Vagina (tissue), 2 donors: ENCODE results near the gene MADCAM1. TPM values are rescaled to one million over a fixed set of nuclear protein-coding genes. Genes with fewer than 3 reads are reported as not detected.

Experiments
- DNase-seq, 2 donors: peaks; one replicate each; pipeline ENCODE4 v3.0.0-alpha.2; 2017; ENCODE audit errors: extremely low spot score in 2 of 2
- H3K27ac ChIP-seq: fragments of 200-600 bp; sonication (generic); one replicate; pipeline ENCODE4 v1.5.1; 2019
- H3K27me3 ChIP-seq: fragments of 200-600 bp; sonication (generic); one replicate; pipeline ENCODE4 v1.5.1; 2019
- H3K36me3 ChIP-seq, 2 donors: fragments of 200-600 bp; sonication (generic); one replicate each; pipeline ENCODE4 v1.5.1; 2017 to 2019
- H3K4me1 ChIP-seq: fragments of 200-600 bp; sonication (generic); one replicate; pipeline ENCODE4 v1.5.1; 2019
- H3K4me3 ChIP-seq, 2 donors: fragments of 200-600 bp; sonication (generic); 1 replicate in 1 of 2; 2 replicates in 1 of 2; pipeline ENCODE4 v1.5.1; 2016 to 2019
- H3K9me3 ChIP-seq: fragments of 200-600 bp; sonication (generic); one replicate; pipeline ENCODE4 v1.5.1; 2019
- POLR2A ChIP-seq, 2 donors: fragments of 450-650 bp; IDR thresholded peaks; one replicate each; pipeline ENCODE4 v1.6.1; 2017; ENCODE audit warnings: antibody characterized with exemption in 2 of 2, mild to moderate bottlenecking in 2 of 2, moderate library complexity in 2 of 2
- POLR2AphosphoS5 ChIP-seq, 2 donors: sonication (generic); formaldehyde crosslinking; IDR thresholded peaks; one replicate each; pipeline ENCODE4 v1.9.0; 2017; ENCODE audit warnings: antibody characterized with exemption in 2 of 2, mild to moderate bottlenecking in 2 of 2, low read depth in 1 of 2; ENCODE audit not compliant: insufficient read depth in 1 of 2
- intact Hi-C: fragments of 100-400 bp; cut with DNase I; formaldehyde crosslinking; loops from one replicate; pipeline ENCODE4 v1.15.1; 2023
- total RNA-seq: library from RNA; depleted of rRNA; stranded (reverse); fragments of >200 nt; gene quantifications from one replicate; pipeline ENCODE4 v1.2.3, GENCODE V29; 2016
- TF ChIP-seq, protein P1 (sequence below), 3 experiments: fragments of 450-650 bp in 2 of 3; fragments of 200-600 bp in 1 of 3; sonication (generic) in 1 of 3; IDR thresholded peaks; one replicate each; pipeline ENCODE4 v1.5.1; 2017 to 2019; ENCODE audit warnings: antibody characterized with exemption in 3 of 3, mild to moderate bottlenecking in 2 of 3, moderate library complexity in 2 of 3

Gene MADCAM1
- total RNA-seq, 1 donor from 2014 or later = 0.49 TPM

DNA sequence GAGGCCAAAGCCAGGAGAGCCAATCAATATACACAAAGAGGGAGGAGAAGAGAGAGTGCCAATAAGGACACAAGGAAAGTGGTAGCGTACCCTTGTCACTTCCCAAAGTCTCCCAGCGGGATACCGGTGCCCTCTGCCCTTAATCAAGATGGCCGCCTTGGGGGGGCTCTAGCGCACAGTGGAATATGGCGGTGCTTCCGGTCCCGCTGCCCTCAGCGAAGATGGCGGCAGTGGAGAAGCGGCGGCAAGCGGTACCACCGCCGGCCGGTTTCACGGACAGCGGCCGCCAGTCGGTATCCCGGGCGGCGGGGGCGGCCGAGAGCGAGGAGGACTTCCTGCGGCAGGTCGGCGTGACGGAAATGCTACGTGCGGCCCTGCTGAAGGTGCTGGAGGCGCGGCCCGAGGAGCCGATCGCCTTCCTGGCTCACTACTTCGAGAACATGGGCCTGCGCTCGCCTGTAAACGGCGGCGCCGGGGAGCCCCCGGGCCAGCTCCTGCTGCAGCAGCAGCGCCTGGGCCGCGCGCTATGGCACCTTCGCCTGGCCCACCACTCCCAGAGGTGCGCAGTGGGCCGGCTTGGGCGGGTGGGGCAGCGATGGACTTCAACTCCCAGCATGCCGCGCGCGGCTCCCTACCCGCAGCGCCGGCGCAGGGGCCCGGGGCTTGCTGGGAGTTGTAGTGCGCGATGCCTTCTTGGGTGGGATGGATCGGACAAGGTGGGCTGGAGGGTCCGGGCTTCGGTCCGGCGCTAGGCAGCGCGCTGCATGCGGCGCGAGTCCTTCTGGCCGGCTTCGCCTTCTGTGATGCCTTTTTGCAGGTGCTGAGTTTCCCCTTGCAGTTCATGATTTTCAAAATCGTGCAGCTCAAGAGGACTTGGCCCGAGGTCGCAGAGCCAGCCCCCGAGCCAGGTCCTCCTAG is 11.3 kb downstream of the MADCAM1 start, which contains the start of gene TPGS1:
Gene TPGS1, plus strand, starts transcription at position 212 of the 918 bp plus-strand sequence. Its CDS starts 10 bp downstream, at position 222.
- Histone ChIP-seq H3K4me3 (peak within 1 kb of the TSS; percentile 81 to 100), H3K36me3 (no peaks in the 10 kb centered on the region), H3K9me3 (no peaks in the 10 kb centered on the region), H3K4me1 (peaks cover 39% of the 10 kb centered on the region), H3K27ac (peak within 1 kb of the TSS; percentile 94), H3K27me3 (no peaks in the 10 kb centered on the region)
- DNase-seq = no peak
- TF ChIP-seq POLR2A (IDR thresholded peaks at IDR 0.05) = no peak
- TF ChIP-seq POLR2AphosphoS5 (IDR thresholded peaks at IDR 0.05; ENCODE audit: insufficient read depth in 1 of 2, low read depth in 1 of 2) = peak; percentile 56 to 86
- TF ChIP-seq, protein P1, sequence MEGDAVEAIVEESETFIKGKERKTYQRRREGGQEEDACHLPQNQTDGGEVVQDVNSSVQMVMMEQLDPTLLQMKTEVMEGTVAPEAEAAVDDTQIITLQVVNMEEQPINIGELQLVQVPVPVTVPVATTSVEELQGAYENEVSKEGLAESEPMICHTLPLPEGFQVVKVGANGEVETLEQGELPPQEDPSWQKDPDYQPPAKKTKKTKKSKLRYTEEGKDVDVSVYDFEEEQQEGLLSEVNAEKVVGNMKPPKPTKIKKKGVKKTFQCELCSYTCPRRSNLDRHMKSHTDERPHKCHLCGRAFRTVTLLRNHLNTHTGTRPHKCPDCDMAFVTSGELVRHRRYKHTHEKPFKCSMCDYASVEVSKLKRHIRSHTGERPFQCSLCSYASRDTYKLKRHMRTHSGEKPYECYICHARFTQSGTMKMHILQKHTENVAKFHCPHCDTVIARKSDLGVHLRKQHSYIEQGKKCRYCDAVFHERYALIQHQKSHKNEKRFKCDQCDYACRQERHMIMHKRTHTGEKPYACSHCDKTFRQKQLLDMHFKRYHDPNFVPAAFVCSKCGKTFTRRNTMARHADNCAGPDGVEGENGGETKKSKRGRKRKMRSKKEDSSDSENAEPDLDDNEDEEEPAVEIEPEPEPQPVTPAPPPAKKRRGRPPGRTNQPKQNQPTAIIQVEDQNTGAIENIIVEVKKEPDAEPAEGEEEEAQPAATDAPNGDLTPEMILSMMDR (IDR thresholded peaks at IDR 0.05) = peak in 1 of 3 experiments; percentile 16
- intact Hi-C loops = no loop called here

DNA sequence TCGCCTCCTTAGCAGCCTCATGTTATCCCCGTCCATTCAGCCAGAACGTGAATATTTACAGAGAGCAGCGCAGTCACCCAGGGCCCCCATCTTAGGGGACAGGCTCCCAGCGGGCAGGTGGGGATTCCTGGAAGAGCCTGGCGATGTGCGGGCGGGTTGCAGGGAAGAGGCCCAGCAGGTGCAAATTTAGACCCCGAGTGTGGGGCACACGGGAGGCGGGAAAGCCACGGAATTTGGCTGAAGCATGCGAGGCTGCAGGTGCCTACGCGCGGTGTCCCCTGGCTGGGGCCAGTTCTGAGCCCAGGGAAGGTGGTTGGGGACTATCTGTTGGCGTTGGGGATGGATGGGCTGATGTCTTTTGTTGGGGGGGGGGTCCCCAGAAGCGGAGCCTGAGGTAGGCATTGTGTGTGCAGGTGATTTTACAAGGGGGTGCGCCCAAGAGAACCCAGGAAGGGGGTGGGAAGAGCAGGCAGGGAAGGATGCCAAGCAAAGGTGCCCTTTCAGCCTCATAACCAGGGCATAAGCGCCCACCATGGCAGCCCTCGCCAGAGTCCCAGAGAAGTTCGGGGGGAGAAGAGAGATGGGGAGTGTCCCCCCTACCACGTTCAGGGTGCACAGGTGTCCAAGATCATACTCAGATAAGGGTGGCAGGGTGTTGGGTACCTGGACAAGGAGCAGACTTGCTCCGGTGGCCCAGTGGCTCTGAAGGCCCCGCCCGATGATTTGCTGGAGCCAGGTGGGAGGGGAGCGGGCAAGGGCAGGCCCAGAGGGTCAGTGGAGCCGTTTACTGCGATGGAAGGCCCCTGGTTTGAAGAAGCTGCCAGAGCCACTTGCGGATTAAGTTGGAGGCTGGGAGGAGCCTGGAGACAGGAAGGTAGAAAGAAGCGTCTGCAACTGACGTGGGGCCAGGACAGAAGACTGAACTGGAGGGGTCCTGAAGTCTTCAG is 12.2 kb downstream of the MADCAM1 start:
- intact Hi-C loops = no loop called here
- H3K27ac ChIP-seq = peak overlapping the region; percentile 94
- H3K27me3 ChIP-seq = no peaks in the 10 kb centered on the region
- DNase-seq = no peak
- H3K4me1 ChIP-seq = peaks cover 48% of the 10 kb centered on the region
- TF ChIP-seq, protein P1 (IDR thresholded peaks at IDR 0.05) = no peak
- TF ChIP-seq POLR2A (IDR thresholded peaks at IDR 0.05) (no peak), POLR2AphosphoS5 (IDR thresholded peaks at IDR 0.05; ENCODE audit: insufficient read depth in 1 of 2, low read depth in 1 of 2) (no peak)
- no peaks in the 10 kb centered on the region for H3K36me3 ChIP-seq
- H3K9me3 ChIP-seq = no peaks in the 10 kb centered on the region
- H3K4me3 ChIP-seq = peak overlapping the region; percentile 81 to 100

DNA sequence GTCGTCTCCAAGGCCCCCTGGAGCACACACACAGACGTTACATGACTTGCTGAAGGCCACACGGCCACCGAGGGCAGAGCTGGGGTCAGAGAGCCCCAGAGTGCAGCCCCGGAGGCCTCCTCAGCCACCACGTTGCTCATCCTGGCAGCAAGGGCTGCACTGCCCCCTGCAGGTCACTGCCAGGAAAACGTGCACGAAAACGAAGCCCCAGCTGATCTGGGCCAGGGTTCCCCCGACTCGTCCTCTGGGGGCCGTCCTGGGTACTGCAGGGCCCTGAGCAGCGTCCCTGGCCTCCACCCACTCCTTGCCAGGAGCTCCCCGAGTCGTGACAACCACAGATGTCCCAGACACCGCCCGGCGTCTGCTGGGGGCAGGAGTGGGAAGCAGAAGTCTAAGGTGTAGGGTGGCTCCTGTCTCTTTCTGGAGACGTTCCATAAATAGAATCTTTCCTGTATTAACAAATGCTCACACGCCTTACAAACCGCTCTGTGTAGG is 14.4 kb downstream of the MADCAM1 start:
- Histone ChIP-seq H3K9me3 (no peaks in the 10 kb centered on the region), H3K27me3 (no peaks in the 10 kb centered on the region), H3K36me3 (no peaks in the 10 kb centered on the region), H3K4me1 (peaks cover 52% of the 10 kb centered on the region), H3K4me3 (peak overlapping the region; percentile 20 to 21), H3K27ac (peak overlapping the region; percentile 78)
- DNase-seq = no peak
- intact Hi-C loops = no loop called here
- TF ChIP-seq, protein P1 (IDR thresholded peaks at IDR 0.05) = peak; percentile 57 to 85 (median 65)
- TF ChIP-seq POLR2A (IDR thresholded peaks at IDR 0.05) (no peak), POLR2AphosphoS5 (IDR thresholded peaks at IDR 0.05; ENCODE audit: insufficient read depth in 1 of 2, low read depth in 1 of 2) (peak in 1 of 2 donors; percentile 40)

DNA sequence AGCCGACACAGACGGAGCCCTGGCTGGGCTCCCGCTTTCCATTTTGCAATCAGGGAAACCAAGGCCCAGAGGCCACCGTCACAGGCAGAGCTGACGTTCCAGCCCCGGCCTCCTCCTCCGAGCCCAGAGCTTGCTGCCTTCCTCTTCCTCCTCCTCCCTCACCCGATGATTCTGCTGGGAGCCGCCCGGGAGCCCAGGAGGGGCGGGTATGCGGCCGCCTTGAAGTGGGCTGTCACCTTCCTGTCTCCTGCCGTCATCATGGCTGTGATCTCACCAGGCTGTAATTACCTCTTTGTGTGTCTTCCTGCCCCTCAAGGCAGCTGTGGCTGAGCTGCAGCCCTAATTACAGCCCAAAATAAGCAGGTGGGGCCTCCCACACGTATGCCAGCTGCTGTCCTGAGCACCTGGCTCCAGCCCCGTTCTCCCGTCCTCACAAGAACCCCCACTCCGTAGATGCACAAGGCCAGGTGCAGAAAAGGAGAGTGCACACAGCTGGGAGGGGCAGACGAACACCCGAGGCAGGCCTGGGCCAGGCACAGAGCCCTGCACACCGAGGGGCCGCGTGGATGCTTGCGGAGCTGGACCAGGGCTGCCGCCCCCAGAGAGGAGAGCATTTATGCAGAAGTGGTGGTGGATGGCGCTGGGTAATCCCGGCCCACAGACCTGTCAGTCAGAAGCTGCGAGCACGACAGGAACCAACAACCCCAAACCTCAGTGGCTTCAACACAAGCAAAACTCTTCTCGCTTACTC is 15.0 kb downstream of the MADCAM1 start:
- DNase-seq = no peak
- Histone ChIP-seq H3K9me3 (no peaks in the 10 kb centered on the region), H3K4me1 (peaks cover 46% of the 10 kb centered on the region), H3K27me3 (no peaks in the 10 kb centered on the region), H3K36me3 (no peaks in the 10 kb centered on the region), H3K27ac (peak overlapping the region; percentile 78), H3K4me3 (peak overlapping the region; percentile 20 to 21)
- intact Hi-C loops = no loop called here
- TF ChIP-seq POLR2AphosphoS5 (IDR thresholded peaks at IDR 0.05; ENCODE audit: insufficient read depth in 1 of 2, low read depth in 1 of 2) = peak in 1 of 2 donors; percentile 62
- TF ChIP-seq, protein P1 (IDR thresholded peaks at IDR 0.05) = no peak
